Activated CD8-positive, alpha-beta memory T cell treated with anti-CD3 and anti-CD28 coated beads, Interleukin-2, amount 10 ng/mL, durations not matched to agents 7 days and 5 days (primary cell): Measurements from ENCODE around the gene RIPOR2. TPM values are rescaled to one million over a fixed set of nuclear protein-coding genes. Genes with fewer than 3 reads are reported as not detected.

Experiments
- ATAC-seq: fragments of 150-1000 bp; cut with Tn5 transposase; one replicate; pipeline ENCODE4 v1.10.0; 2021; ENCODE audit warnings: moderate library complexity
- CTCF ChIA-PET: fragments of 350-600 bp; sonication (Branson Sonifier 250); formaldehyde crosslinking; loops from one replicate; lab custom pipeline; 2021; ENCODE audit warnings: antibody characterized with exemption; lab: Charles Lee
- DNase-seq: peaks from one replicate; pipeline ENCODE4 v3.0.0-alpha.2; 2020
- H3K27ac Mint-ChIP-seq: one replicate; pipeline ENCODE4 v1.8.0; 2021; ENCODE audit warnings: mild to moderate bottlenecking, mixed read lengths
- H3K27me3 Mint-ChIP-seq: one replicate; pipeline ENCODE4 v1.8.0; 2021; ENCODE audit warnings: mixed read lengths
- H3K36me3 Mint-ChIP-seq: one replicate; pipeline ENCODE4 v1.8.0; 2021; ENCODE audit warnings: mild to moderate bottlenecking, mixed read lengths
- H3K4me1 Mint-ChIP-seq: one replicate; pipeline ENCODE4 v1.8.0; 2021; ENCODE audit warnings: mixed read lengths
- H3K4me3 Mint-ChIP-seq: one replicate; pipeline ENCODE4 v1.8.0; 2021; ENCODE audit warnings: mild to moderate bottlenecking, moderate library complexity, mixed read lengths
- H3K9me3 Mint-ChIP-seq: one replicate; pipeline ENCODE4 v1.8.0; 2022; ENCODE audit warnings: low read depth, mixed read lengths
- total RNA-seq, 2 experiments: library from RNA; stranded (reverse); gene quantifications; one replicate each; pipeline ENCODE4 v1.2.3, GENCODE V29; 2021

Gene RIPOR2
- total RNA-seq, 2 experiments from 2014 or later, result 53.4 to 104 TPM

DNA sequence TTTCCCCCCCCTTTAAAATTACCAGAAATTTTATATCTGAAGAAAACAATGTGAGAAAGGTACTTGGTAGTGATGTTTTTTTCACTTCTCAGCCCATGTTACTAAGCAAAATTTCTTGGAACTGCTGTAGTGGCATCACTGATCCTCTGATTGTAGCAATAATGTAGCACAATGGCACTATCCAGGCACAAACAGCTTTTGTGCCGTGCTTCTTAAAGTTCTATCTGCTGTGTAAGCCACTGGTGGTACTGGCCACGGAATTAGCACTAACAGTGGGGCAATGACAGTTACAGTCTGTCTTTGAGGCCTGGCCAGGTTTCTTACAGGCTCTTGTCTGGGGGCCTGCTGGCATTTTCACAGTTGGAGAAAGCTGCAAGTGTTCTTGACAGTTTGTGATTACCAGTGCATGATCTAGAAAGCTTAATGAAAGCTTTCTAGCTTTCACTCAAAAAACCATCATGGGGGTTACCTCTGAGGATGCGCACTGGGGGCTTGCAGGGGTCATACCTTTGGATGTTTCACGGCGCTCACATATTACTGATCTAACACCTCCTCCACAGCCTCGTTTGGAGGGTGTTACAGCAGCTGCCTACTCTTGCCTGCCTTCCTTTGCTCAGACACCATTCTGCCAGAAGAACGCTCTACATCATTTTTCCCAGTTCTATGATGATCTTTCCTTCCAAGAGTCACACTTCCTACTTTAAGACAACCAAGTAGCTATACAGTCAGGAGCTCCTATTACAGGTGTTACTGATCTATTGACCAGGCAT, 78.7 kb downstream of the RIPOR2 start:
- Mint-ChIP-seq H3K4me1 (peaks cover 58% of the 10 kb centered on the region), H3K27ac (peak overlapping the region; percentile 88), H3K27me3 (no peaks in the 10 kb centered on the region), H3K9me3 (no peaks in the 10 kb centered on the region), H3K4me3 (no peak overlapping the region), H3K36me3 (peaks cover 66% of the 10 kb centered on the region)
- DNase-seq, result peak; percentile 43
- ATAC-seq, result peak; percentile 22
- CTCF ChIA-PET, result interaction anchor here (0.7 to 6.5 kb wide), 16 partner anchors 10 to 214 kb away, joined by 3 to 119 read pairs (median 8); partner anchors contain the start of genes GMNN and RIPOR2

DNA sequence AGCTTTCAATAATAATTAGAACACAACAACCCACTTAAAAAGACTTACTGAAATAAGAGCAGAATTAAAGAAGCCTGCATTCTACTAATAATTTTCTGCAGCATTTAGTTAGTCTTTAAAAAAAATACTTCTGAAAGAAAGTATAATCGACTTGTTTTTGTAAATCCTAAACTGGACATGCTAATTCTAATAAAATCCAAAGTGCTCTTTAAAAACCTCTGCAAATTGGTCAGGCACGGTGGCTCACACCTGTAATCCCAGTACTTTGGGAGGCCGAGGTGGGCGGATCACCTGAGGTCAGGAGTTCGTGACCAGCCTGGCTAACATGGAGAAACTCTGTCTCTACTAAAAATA, 79.5 kb downstream of the RIPOR2 start:
- H3K27ac Mint-ChIP-seq, result peak overlapping the region; percentile 88
- H3K4me1 Mint-ChIP-seq, result peaks cover 56% of the 10 kb centered on the region
- ATAC-seq (no peak), DNase-seq (peak; percentile 36)
- CTCF ChIA-PET, result interaction anchor here (0.6 to 6.5 kb wide), 38 partner anchors 9 to 236 kb away, joined by 3 to 119 read pairs (median 5); partner anchors contain the start of genes GMNN and RIPOR2
- H3K27me3 Mint-ChIP-seq, result no peaks in the 10 kb centered on the region
- no peaks in the 10 kb centered on the region for H3K9me3 Mint-ChIP-seq
- no peak overlapping the region for H3K4me3 Mint-ChIP-seq
- H3K36me3 Mint-ChIP-seq, result peaks cover 66% of the 10 kb centered on the region

DNA sequence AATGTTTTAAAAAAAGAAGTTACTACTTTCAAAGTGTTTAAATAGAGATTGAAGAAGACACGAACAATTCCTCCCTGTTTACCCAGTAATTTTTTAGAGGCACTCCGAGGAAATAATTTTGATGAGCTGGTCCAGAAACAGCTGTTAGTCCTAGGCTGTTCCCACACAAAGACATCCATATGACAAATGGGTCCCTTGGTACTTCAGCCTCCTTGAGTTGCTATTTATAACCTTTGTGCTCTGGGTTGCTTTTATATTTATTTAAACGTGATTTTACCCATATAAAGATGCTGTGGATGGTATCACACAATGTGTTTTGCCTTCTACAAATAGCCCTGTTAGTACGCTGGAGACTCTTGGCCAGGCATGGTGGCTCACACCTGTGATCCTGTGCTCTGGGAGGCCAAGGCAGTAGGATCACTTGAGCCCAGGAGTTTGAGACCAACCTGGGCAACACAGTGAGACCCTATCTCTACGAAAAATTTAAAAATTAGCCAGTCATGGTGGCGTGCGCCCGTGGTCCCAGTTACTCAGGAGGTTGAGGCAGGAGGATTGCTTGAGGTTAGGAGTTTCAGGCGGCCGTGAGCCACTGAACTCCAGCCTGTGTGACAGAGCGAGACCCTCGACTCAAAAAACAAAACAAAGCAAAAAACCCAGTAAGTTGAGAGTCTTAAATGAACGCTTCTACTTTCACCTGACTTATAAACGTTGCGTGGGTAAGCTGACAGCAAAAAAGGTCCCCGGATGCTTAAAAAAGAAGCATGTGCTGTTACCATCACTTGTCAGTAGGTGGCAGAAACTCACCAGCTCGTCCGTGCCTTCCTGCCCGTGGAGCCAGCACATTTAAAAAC, 80.1 kb downstream of the RIPOR2 start:
- no peaks in the 10 kb centered on the region for H3K27me3 Mint-ChIP-seq
- no peak overlapping the region for H3K4me3 Mint-ChIP-seq
- peak; percentile 60 for ATAC-seq
- H3K4me1 Mint-ChIP-seq, result peaks cover 52% of the 10 kb centered on the region
- H3K36me3 Mint-ChIP-seq, result peaks cover 66% of the 10 kb centered on the region
- no peaks in the 10 kb centered on the region for H3K9me3 Mint-ChIP-seq
- H3K27ac Mint-ChIP-seq, result peak overlapping the region; percentile 88
- CTCF ChIA-PET, result interaction anchor here (0.6 to 6.5 kb wide), 38 partner anchors 8 to 237 kb away, joined by 3 to 119 read pairs (median 5); partner anchors contain the start of genes GMNN and RIPOR2
- DNase-seq, result peak; percentile 78

DNA sequence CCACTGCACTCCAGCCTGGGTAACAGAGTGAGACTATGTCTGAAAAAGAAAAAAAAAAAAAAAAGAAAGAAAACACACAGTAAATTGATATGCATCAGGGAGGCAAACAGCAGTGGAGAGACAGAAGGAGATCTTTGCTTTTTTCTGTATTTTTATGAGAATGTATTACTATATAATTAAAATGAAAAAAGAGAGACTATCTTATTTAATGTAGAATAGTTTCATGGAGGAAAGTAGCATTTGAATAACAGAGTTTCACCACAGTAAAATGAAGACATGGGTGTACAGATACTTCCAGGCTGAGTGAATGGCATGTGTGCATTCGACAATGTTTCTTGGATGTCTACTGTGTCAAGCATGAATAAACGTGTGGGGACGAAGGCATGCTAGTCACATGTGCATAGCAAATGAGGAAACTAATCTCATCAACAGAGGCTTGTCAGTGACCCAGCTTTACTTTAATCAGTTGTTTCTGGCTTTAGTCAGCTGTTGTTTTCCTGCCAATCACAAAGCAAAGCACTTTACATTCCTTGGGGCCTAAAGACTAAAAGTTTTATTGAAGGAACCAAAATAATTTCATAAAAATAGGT, 81.6 kb downstream of the RIPOR2 start:
- no peak for DNase-seq
- peaks cover 38% of the 10 kb centered on the region for H3K4me1 Mint-ChIP-seq
- H3K36me3 Mint-ChIP-seq, result peaks cover 63% of the 10 kb centered on the region
- H3K27me3 Mint-ChIP-seq, result no peaks in the 10 kb centered on the region
- no peaks in the 10 kb centered on the region for H3K9me3 Mint-ChIP-seq
- no peak overlapping the region for H3K27ac Mint-ChIP-seq
- ATAC-seq, result no peak
- CTCF ChIA-PET, result interaction anchor here (0.7 to 5.0 kb wide), 2 partner anchors 62 to 137 kb away, joined by 3 to 21 read pairs; no protein-coding TSS in a partner anchor
- H3K4me3 Mint-ChIP-seq, result no peak overlapping the region

DNA sequence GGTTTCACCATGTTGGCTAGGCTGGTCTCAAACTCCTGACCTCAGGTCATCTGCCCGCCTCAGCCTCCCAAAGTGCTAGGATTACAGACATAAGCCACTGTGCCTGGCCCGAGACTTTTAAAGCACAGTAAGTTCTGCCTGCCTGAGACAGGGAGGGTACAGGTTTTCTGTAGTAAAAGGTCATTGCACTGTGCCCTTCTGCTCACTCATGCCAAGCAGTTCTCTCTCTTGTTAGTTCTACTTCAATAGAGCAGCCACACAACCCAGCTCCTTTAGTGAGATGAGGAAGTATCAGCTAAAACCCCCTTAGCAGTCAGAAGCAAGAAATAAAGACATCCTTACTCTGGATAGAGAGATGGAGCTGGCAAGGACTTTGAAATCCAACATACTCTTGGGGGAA, 84.7 kb downstream of the RIPOR2 start:
- no peaks in the 10 kb centered on the region for H3K9me3 Mint-ChIP-seq
- no peaks in the 10 kb centered on the region for H3K27me3 Mint-ChIP-seq
- no peak for DNase-seq

DNA sequence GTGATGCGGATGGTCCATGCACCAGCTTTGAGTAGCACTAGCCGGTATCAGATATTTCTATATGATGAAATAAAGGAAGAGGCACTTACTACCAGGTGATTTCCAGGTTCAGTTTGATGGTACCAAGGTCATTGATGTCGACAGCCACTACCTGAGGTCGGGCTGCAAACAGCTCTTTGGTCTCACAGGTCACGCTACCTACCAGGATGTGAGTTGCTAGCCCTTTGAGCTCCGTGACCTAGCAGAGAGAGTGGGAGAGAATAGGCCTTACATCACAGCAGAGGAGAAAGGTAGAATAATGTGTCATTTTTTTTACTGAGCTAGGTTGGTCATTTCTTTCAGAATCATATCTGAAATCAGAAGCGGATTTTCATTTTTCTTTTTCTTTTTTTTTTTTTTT, 86.0 kb downstream of the RIPOR2 start:
- Mint-ChIP-seq H3K4me1 (no peaks in the 10 kb centered on the region), H3K36me3 (peaks cover 76% of the 10 kb centered on the region), H3K27me3 (no peaks in the 10 kb centered on the region), H3K9me3 (no peaks in the 10 kb centered on the region), H3K4me3 (no peak overlapping the region), H3K27ac (no peak overlapping the region)
- ATAC-seq, result no peak
- CTCF ChIA-PET, result interaction anchor here (1.1 to 5.0 kb wide), 2 partner anchors 9 to 142 kb away, joined by 3 to 21 read pairs; no protein-coding TSS in a partner anchor
- DNase-seq, result no peak

More for the DNA sequence above, 84.7 kb downstream of the RIPOR2 start:
- Mint-ChIP-seq H3K4me3 (no peak overlapping the region), H3K27ac (no peak overlapping the region), H3K36me3 (peaks cover 70% of the 10 kb centered on the region), H3K4me1 (peaks cover 7% of the 10 kb centered on the region)
- no peak for ATAC-seq
- CTCF ChIA-PET, result interaction anchor here (5.0 kb wide), 1 partner anchor 140 kb away, joined by 21 read pairs; no protein-coding TSS in a partner anchor

DNA sequence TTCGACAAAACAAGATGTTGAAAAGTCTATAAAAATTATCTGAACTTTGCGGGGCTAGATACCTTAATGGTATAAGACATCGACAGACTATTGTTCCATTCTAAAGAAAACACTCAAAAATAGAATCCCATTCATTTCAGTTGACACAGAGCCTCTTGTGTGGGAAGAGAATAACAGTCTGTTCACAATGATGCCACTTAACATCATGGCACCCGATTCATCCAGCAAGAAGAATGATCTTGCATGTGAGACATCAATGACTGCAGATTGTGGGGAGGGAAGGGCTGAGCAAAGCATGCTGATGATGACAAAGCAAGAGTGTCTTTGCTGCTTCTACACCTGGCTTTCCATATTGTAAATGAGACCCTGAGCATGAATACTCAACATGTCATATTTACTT, 87.3 kb downstream of the RIPOR2 start:
- Mint-ChIP-seq H3K4me1 (no peaks in the 10 kb centered on the region), H3K9me3 (no peaks in the 10 kb centered on the region), H3K27me3 (no peaks in the 10 kb centered on the region), H3K36me3 (peaks cover 75% of the 10 kb centered on the region), H3K27ac (no peak overlapping the region), H3K4me3 (no peak overlapping the region)
- ATAC-seq (no peak), DNase-seq (no peak)
- CTCF ChIA-PET, result interaction anchor here (1.1 kb wide), 1 partner anchor 10 kb away, joined by 3 read pairs; no protein-coding TSS in a partner anchor

DNA sequence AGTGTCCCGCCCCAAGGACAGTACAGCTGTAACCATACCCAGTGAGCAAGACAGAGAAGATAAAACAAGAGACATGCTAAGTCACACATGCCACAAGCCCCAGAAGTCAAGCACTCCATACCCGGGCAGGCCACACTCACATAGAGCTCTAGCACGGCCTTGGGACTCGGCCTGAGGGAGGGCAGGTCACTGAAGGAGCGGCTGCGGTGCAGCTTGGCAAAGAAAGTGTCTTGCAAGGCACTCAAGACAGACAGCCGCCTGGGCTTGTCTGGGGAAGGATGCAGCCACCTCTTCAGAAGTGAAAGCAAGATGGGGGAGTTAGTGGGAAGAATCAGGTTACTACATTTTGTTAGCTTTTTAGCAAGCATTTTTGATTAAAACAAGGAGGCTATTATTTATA, 88.4 kb downstream of the RIPOR2 start:
- DNase-seq (no peak), ATAC-seq (no peak)
- Mint-ChIP-seq H3K27ac (no peak overlapping the region), H3K27me3 (no peaks in the 10 kb centered on the region), H3K4me1 (no peaks in the 10 kb centered on the region), H3K36me3 (peaks cover 75% of the 10 kb centered on the region), H3K9me3 (no peaks in the 10 kb centered on the region), H3K4me3 (no peak overlapping the region)
- CTCF ChIA-PET, result interaction anchor here (0.7 to 3.5 kb wide), 3 partner anchors 9 to 224 kb away, joined by 3 to 9 read pairs (median 6); no protein-coding TSS in a partner anchor

DNA sequence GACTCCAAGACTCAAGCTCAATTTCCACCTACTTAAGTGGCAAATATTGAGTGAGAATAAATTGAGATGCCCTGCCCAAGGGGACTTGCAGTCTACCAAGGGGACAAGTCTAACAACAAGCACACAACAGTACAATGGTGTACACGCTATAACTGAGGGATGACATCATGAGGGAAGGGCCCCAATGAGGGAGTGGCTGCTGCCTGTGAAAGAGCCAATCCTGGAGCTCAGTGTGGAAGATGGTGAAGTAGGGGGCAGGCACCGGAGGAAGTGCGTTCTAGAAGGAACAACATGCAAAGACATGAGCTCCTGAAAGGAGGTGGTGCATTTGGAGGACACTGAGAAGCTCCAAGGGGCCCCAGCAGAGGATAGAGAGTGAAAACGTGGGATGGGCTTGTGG, 90.2 kb downstream of the RIPOR2 start:
- no peak for DNase-seq
- no peaks in the 10 kb centered on the region for H3K9me3 Mint-ChIP-seq
- H3K4me3 Mint-ChIP-seq, result no peak overlapping the region
- H3K4me1 Mint-ChIP-seq, result peaks cover 3% of the 10 kb centered on the region
- peaks cover 74% of the 10 kb centered on the region for H3K36me3 Mint-ChIP-seq
- ATAC-seq, result no peak
- no peaks in the 10 kb centered on the region for H3K27me3 Mint-ChIP-seq
- CTCF ChIA-PET, result interaction anchor here (1.3 to 3.5 kb wide), 3 partner anchors 11 to 172 kb away, joined by 4 to 9 read pairs (median 9); no protein-coding TSS in a partner anchor
- H3K27ac Mint-ChIP-seq, result no peak overlapping the region

DNA sequence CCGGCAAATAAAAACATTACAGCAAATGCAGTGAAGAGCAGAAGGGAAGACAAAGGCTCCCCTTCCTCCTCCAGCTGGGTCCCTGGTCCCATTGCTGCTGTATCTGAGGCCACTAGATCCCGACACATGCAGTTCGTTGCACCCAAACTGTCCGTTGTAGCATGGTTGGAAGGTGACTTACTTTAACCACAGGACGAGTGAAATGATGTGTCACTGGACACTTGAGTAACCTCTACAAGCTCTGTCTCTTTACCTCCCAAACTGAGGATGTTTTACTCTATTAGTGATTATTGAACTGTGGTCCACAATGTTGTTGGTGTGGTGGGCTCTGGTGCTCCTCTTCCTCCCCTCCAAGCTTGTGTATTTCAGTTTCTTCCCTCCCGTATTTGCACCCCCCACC, 90.9 kb downstream of the RIPOR2 start:
- Mint-ChIP-seq H3K36me3 (peaks cover 74% of the 10 kb centered on the region), H3K4me3 (no peak overlapping the region), H3K27ac (no peak overlapping the region), H3K27me3 (no peaks in the 10 kb centered on the region), H3K4me1 (peaks cover 10% of the 10 kb centered on the region), H3K9me3 (no peaks in the 10 kb centered on the region)
- CTCF ChIA-PET, result interaction anchor here (1.3 to 3.5 kb wide), 4 partner anchors 12 to 173 kb away, joined by 4 to 9 read pairs (median 6); no protein-coding TSS in a partner anchor
- ATAC-seq, result no peak
- DNase-seq, result no peak

DNA sequence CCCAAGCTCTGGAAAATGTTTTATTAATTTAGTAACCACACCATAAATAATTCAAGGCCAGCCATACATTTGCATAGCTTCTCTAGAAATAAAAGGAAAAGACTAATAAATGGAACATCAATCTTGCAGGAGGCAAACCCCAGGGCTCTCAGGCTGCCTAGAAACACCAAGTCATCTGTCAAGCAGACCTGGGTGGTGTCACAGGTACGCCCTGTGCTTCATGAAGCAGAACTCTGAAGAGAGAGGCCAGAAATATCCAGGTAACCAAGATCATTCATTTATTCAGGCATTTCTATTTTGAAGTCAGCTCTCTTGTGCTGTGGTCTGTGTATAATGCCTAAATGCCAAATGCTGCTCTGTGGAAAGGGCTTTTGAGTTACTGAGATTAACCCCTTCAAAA, 91.7 kb downstream of the RIPOR2 start:
- Mint-ChIP-seq H3K4me3 (no peak overlapping the region), H3K36me3 (peaks cover 75% of the 10 kb centered on the region), H3K27ac (no peak overlapping the region), H3K4me1 (peaks cover 16% of the 10 kb centered on the region), H3K27me3 (no peaks in the 10 kb centered on the region), H3K9me3 (no peaks in the 10 kb centered on the region)
- ATAC-seq (no peak), DNase-seq (no peak)
- CTCF ChIA-PET, result interaction anchor here (0.7 to 3.5 kb wide), 5 partner anchors 9 to 227 kb away, joined by 3 to 9 read pairs (median 4); no protein-coding TSS in a partner anchor

DNA sequence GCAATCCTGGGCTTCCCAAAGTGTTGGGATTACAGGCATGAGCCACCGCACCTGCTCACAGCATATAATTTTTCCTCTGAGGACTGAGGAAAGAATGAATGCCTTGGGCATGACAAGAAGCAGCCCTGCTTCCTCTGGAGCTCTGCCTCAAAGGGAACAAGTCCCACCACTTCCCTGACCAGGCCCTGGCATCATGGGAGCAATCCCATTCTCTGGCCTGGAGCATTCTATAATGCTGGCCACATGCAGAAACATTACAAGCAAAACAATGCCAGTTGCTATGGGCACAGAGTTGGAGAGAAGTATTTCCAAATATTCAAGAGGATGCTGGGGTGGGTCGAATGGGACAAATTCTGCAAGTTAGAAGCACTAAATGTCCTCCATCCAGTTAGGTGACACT, 95.6 kb downstream of the RIPOR2 start:
- peaks cover 23% of the 10 kb centered on the region for H3K4me1 Mint-ChIP-seq
- H3K36me3 Mint-ChIP-seq, result peaks cover 71% of the 10 kb centered on the region
- CTCF ChIA-PET, result interaction anchor here (1.3 kb wide), 1 partner anchor 17 kb away, joined by 3 read pairs; no protein-coding TSS in a partner anchor
- ATAC-seq, result no peak
- H3K9me3 Mint-ChIP-seq, result no peaks in the 10 kb centered on the region
- H3K4me3 Mint-ChIP-seq, result no peak overlapping the region
- H3K27ac Mint-ChIP-seq, result no peak overlapping the region
- H3K27me3 Mint-ChIP-seq, result no peaks in the 10 kb centered on the region
- no peak for DNase-seq
